Gastrocnemius medialis (tissue), 4 donors: ENCODE measurements around the gene SORL1.

Source experiments
- CTCF ChIP-seq, 5 experiments: fragments of 450-650 bp in 3 of 5; fragments of 200-600 bp in 2 of 5; sonication (generic) in 2 of 5; IDR thresholded peaks in 4 of 5; conservative IDR thresholded peaks in 1 of 5; 1 replicate in 4 of 5; 2 replicates in 1 of 5; pipeline ENCODE4 v1.5.1; 2016 to 2019; ENCODE audit warnings: antibody characterized with exemption in 5 of 5, mild to moderate bottlenecking in 3 of 5, moderate library complexity in 3 of 5
- POLR2A ChIP-seq, 2 donors: fragments of 450-650 bp; IDR thresholded peaks; one replicate each; pipeline ENCODE4 v1.6.1; 2017; ENCODE audit warnings: antibody characterized with exemption in 2 of 2, mild to moderate bottlenecking in 2 of 2, moderate library complexity in 2 of 2

- TF ChIP-seq CTCF (IDR thresholded peaks at IDR 0.05 in 4 of 5, conservative IDR thresholded peaks at IDR 0.05 in 1 of 5) = no peak
- TF ChIP-seq POLR2A (IDR thresholded peaks at IDR 0.05) = no peak
Measured at GRCh38 chr11:121486054-121486453, 33.9 kb downstream of the SORL1 start.
